K562 (cell line): ENCODE data around the gene TAF8. TPM values are rescaled to one million over a fixed set of nuclear protein-coding genes. Genes with fewer than 3 reads are reported as not detected.
A peak's percentile ranks its signal among the peaks of the same experiment; 100 is the strongest.

Experiments
- ATAC-seq: fragments of 200-7000 bp; cut with Tn5 transposase; 3 replicates; pipeline ENCODE4 v1.9.1; 2020; ENCODE audit warnings: moderate library complexity
- BruUV-seq: library from RNA; stranded (reverse); fragments of 400-500 nt; replicated peaks from 2 replicates; lab custom pipeline; 2021; lab: Mats Ljungman, UMichigan
- CTCF ChIA-PET: fragments of 300-600 bp; formaldehyde crosslinking; extraction: SDS; loops from one replicate; lab custom pipeline; 2021; ENCODE audit warnings: low intra/inter-chr PET ratio; lab: Yijun Ruan, JAX
- POLR2A ChIA-PET: fragments of 300-600, 350-650 bp; sonication (Branson Sonifier 250); formaldehyde crosslinking; extraction: SDS; loops from one replicate; lab custom pipeline; 2021; ENCODE audit warnings: antibody characterized with exemption, inconsistent platforms; lab: Yijun Ruan, JAX
- DNase-seq, 4 experiments: peaks; one replicate each; pipeline versions ENCODE4 v3.0.0 to v3.0.0-alpha.2; 2011 to 2018; ENCODE audit warnings: low spot score in 3 of 4, mixed read lengths in 3 of 4; ENCODE audit errors: extremely low read depth in 1 of 4
- FAIRE-seq: peaks from 2 replicates; lab custom pipeline; 2011; peaks lifted over from hg19 to GRCh38; lab: Jason Lieb, UNC
- H2AFZ ChIP-seq: 2 replicates; pipeline ENCODE4 v1.6.0; 2011; ENCODE audit warnings: low read depth, low read length, control low read depth, inconsistent platforms
- H3K27ac ChIP-seq: fragments of 200-600 bp; 3 replicates; pipeline ENCODE4 v1.8.0; 2011; ENCODE audit warnings: low read depth, mild to moderate bottlenecking, control low read depth, inconsistent platforms, low read length, moderate library complexity, mixed read lengths; ENCODE audit errors: extremely low read depth
- H3K27me3 ChIP-seq, 2 experiments: fragments of 300-600 bp in 1 of 2; 2 replicates in 1 of 2; 3 replicates in 1 of 2; pipeline versions ENCODE4 v1.6.0 to v1.8.0; 2011; ENCODE audit warnings: inconsistent platforms in 2 of 2, low read length in 2 of 2, mild to moderate bottlenecking in 1 of 2, mixed read lengths in 1 of 2, moderate library complexity in 1 of 2; ENCODE audit not compliant: control insufficient read depth in 2 of 2, insufficient read depth in 2 of 2
- H3K36me3 ChIP-seq: fragments of 300-600 bp; 3 replicates; pipeline ENCODE4 v1.8.0; 2011; ENCODE audit warnings: mild to moderate bottlenecking, low read length, inconsistent platforms; ENCODE audit not compliant: control insufficient read depth, insufficient read depth
- H3K4me1 ChIP-seq, 2 experiments: fragments of 200-600 bp in 1 of 2; replicated peaks in 1 of 2; 2 replicates in 1 of 2; 3 replicates in 1 of 2; pipeline versions ENCODE4 v1.5.1 to v1.8.0; 2011; ENCODE audit warnings: inconsistent platforms in 2 of 2, low read length in 2 of 2, mild to moderate bottlenecking in 1 of 2, mixed read lengths in 1 of 2, moderate library complexity in 1 of 2; ENCODE audit not compliant: control insufficient read depth in 2 of 2, insufficient read depth in 2 of 2
- H3K4me2 ChIP-seq: 2 replicates; pipeline ENCODE4 v1.6.1; 2011; ENCODE audit warnings: low read length, control low read depth, inconsistent platforms, mixed read lengths; ENCODE audit not compliant: insufficient read depth
- H3K4me3 ChIP-seq: fragments of 200-600 bp; sonication (generic), shearing (Covaris generic); 2 replicates; pipeline ENCODE4 v1.5.1; 2016; ENCODE audit warnings: control low read depth, inconsistent platforms
- H3K79me2 ChIP-seq: fragments of 200-600 bp; 3 replicates; pipeline ENCODE4 v1.8.0; 2011; ENCODE audit warnings: low read length, inconsistent platforms; ENCODE audit not compliant: control insufficient read depth, insufficient read depth
- H3K9ac ChIP-seq, 2 experiments: 2 replicates each; pipeline versions ENCODE4 v1.6.0 to v1.6.1; 2011; ENCODE audit warnings: low read depth in 2 of 2, low read length in 2 of 2, control low read depth in 1 of 2, inconsistent platforms in 1 of 2, mild to moderate bottlenecking in 1 of 2, mixed read lengths in 1 of 2; ENCODE audit not compliant: insufficient read depth in 1 of 2
- H3K9me1 ChIP-seq: one replicate; pipeline ENCODE4 v1.6.0; 2011; ENCODE audit warnings: inconsistent platforms, mild to moderate bottlenecking, low read length, moderate library complexity; ENCODE audit not compliant: control insufficient read depth, insufficient read depth
- H3K9me3 ChIP-seq: replicated peaks from 2 replicates; pipeline ENCODE4 v1.5.1; 2011; ENCODE audit warnings: low read depth, low read length, inconsistent platforms; ENCODE audit not compliant: control insufficient read depth, insufficient read depth
- H4K20me1 ChIP-seq: replicated peaks from 2 replicates; pipeline ENCODE4 v1.6.1; 2011; ENCODE audit warnings: low read length, inconsistent platforms, mixed read lengths; ENCODE audit not compliant: control insufficient read depth, insufficient read depth
- CREB1 ChIP-seq, 2 experiments: sonication (generic) in 1 of 2; formaldehyde crosslinking in 1 of 2; IDR thresholded peaks; 2 replicates each; pipeline versions ENCODE4 v1.6.1 to v1.8.0; 2012 to 2022; ENCODE audit warnings: inconsistent platforms in 1 of 2, mild to moderate bottlenecking in 1 of 2, missing genetic modification reagents in 1 of 2, moderate library complexity in 1 of 2
- DLX4 ChIP-seq: fragments of 250-450 bp; sonication (Bioruptor Pico); IDR thresholded peaks from 2 replicates; pipeline ENCODE4 v1.6.1; 2021; ENCODE audit warnings: mild to moderate bottlenecking
- GATAD2A ChIP-seq: fragments of 450-650 bp; IDR thresholded peaks from 2 replicates; pipeline ENCODE4 v1.6.1; 2017
- HDAC2 ChIP-seq: fragments of 450-650 bp; IDR thresholded peaks from 2 replicates; pipeline ENCODE4 v1.6.1; 2016; ENCODE audit warnings: mild to moderate bottlenecking
- HDGF ChIP-seq: fragments of 450-650 bp; IDR thresholded peaks from 2 replicates; pipeline ENCODE4 v1.6.1; 2016
- TAF15 ChIP-seq: fragments of 200-400 bp; formaldehyde crosslinking; IDR thresholded peaks from 2 replicates; pipeline ENCODE4 v1.6.1; 2017; ENCODE audit warnings: mild to moderate bottlenecking, low read depth, low read length, moderate library complexity
- ZKSCAN1 ChIP-seq: fragments of 150-350 bp; IDR thresholded peaks from 2 replicates; pipeline ENCODE4 v1.6.1; 2016; ENCODE audit warnings: low read depth, low read length
- ZNF589 ChIP-seq: fragments of 200-800 bp; sonication (Bioruptor generic); IDR thresholded peaks from 2 replicates; pipeline ENCODE4 v1.6.1; 2016; ENCODE audit warnings: low read depth, missing genetic modification characterization, missing compliant biosample characterization
- ZSCAN32 ChIP-seq: fragments of 450-650 bp; formaldehyde crosslinking; IDR thresholded peaks from 2 replicates; pipeline ENCODE4 v1.4.0; 2020; ENCODE audit warnings: mild to moderate bottlenecking, moderate library complexity
- WGBS: fragments of 100-300 bp; shearing (Covaris generic); methylation state at CpG from one replicate; pipeline ENCODE4 v1.1.6; 2016; ENCODE audit warnings: low coverage, mixed read lengths; ENCODE audit not compliant: insufficient coverage; ENCODE audit errors: missing lambda C conversion rate; 5-methylcytosine and 5-hydroxymethylcytosine counted together
- in situ Hi-C: fragments of 300-500 bp; cut with MboI; formaldehyde crosslinking; loops from 4 replicates; pipeline ENCODE4 v1.15.0; 2018; ENCODE audit warnings: inconsistent platforms, mixed read lengths
- intact Hi-C: fragments of 100-400 bp; cut with micrococcal nuclease; formaldehyde crosslinking; loops from 2 replicates; pipeline ENCODE4 v1.14.2; 2022
- polyA plus RNA-seq, 8 experiments: library from polyadenylated mRNA; depleted of rRNA in 4 of 8; stranded (reverse) in 5 of 8; unstranded in 3 of 8; fragments of >200 nt; fragmentation: Nextera tagmentation in 2 of 8; fragmentation: Illumina TruSeq in 1 of 8; extraction: Ambion mirVana in 2 of 8; extraction: Trizol in 1 of 8; gene quantifications; 2 replicates each; pipeline versions ENCODE4 v1.2.1 to v1.2.3, GENCODE V29; 2011 to 2014; ENCODE audit warnings: inconsistent platforms in 1 of 8, missing spikeins in 1 of 8
- total RNA-seq, 7 experiments: library from RNA; depleted of rRNA in 6 of 7; stranded (reverse); fragments of >200 nt in 6 of 7; fragmentation: Illumina TruSeq in 2 of 7; extraction: Trizol in 2 of 7; gene quantifications; 2 replicates each; pipeline versions ENCODE4 v1.2.1 to v1.2.3, GENCODE V29; 2011 to 2021; ENCODE audit warnings: low replicate concordance in 1 of 7
- TF ChIP-seq, protein P1 (sequence below), 2 experiments: fragments of 450-650 bp; IDR thresholded peaks; 2 replicates each; pipeline ENCODE4 v1.6.1; 2018; ENCODE audit warnings: mild to moderate bottlenecking in 2 of 2, low read depth in 1 of 2; ENCODE audit not compliant: partially characterized antibody in 2 of 2
- TF ChIP-seq, protein P2 (sequence below): fragments of 250-450 bp; sonication (Bioruptor Pico); IDR thresholded peaks from 2 replicates; pipeline ENCODE4 v1.4.0; 2020
- TF ChIP-seq, protein P3 (sequence below): sonication (generic); formaldehyde crosslinking; IDR thresholded peaks from 2 replicates; pipeline ENCODE4 v1.9.0; 2022; ENCODE audit warnings: mild to moderate bottlenecking, missing genetic modification reagents

The TAF8 gene
- total and polyA plus RNA-seq, 9 of the 15 experiments (the other 6 are each of a cell fraction or from before 2014, with no cell fraction given), result 29.4 to 84.0 (median 52.6) TPM

GRCh38 chr6:42101186-42101657 is 50.9 kb downstream of the TAF8 start:
- H3K4me2 ChIP-seq, result 0 out of 2 replicates have a peak overlapping the region, but pooled peaks have one; percentile 16
- no peaks in the 10 kb centered on the region for H3K9me1 ChIP-seq
- H3K27me3 ChIP-seq, result no peaks in the 10 kb centered on the region
- WGBS, result 57% methylated on average over 8 of the region's 8 CpGs
- H3K4me1 ChIP-seq, result peaks cover 50 to 56% of the 10 kb centered on the region in 2 experiments
- H3K4me3 ChIP-seq, result no peak overlapping the region
- H4K20me1 ChIP-seq, result no peaks in the 10 kb centered on the region
- ChIA-PET CTCF (no interaction called here), POLR2A (interaction anchor here (0.5 to 1.5 kb wide), 10 partner anchors 8 to 385 kb away, joined by 3 read pairs; no protein-coding TSS in a partner anchor)
- intact Hi-C loops (loop anchor here (10.0 kb wide), 1 partner anchor 114 kb away; the partner anchor contains the start of gene MRPS10), in situ Hi-C loops (no loop called here)
- DNase-seq, result peak in 2 of 4 experiments; percentile 37 to 61
- peak overlapping the region; percentile 69 for H3K27ac ChIP-seq
- peak; percentile 58 for FAIRE-seq
- ATAC-seq, result no peak
- H3K79me2 ChIP-seq, result no peaks in the 10 kb centered on the region
- H3K9me3 ChIP-seq, result no peaks in the 10 kb centered on the region
- no TSS peak for BruUV-seq
- H3K36me3 ChIP-seq, result no peaks in the 10 kb centered on the region
- no peak overlapping the region for H3K9ac ChIP-seq
- H2AFZ ChIP-seq, result peak overlapping the region; percentile 63
- TF ChIP-seq, protein P1, sequence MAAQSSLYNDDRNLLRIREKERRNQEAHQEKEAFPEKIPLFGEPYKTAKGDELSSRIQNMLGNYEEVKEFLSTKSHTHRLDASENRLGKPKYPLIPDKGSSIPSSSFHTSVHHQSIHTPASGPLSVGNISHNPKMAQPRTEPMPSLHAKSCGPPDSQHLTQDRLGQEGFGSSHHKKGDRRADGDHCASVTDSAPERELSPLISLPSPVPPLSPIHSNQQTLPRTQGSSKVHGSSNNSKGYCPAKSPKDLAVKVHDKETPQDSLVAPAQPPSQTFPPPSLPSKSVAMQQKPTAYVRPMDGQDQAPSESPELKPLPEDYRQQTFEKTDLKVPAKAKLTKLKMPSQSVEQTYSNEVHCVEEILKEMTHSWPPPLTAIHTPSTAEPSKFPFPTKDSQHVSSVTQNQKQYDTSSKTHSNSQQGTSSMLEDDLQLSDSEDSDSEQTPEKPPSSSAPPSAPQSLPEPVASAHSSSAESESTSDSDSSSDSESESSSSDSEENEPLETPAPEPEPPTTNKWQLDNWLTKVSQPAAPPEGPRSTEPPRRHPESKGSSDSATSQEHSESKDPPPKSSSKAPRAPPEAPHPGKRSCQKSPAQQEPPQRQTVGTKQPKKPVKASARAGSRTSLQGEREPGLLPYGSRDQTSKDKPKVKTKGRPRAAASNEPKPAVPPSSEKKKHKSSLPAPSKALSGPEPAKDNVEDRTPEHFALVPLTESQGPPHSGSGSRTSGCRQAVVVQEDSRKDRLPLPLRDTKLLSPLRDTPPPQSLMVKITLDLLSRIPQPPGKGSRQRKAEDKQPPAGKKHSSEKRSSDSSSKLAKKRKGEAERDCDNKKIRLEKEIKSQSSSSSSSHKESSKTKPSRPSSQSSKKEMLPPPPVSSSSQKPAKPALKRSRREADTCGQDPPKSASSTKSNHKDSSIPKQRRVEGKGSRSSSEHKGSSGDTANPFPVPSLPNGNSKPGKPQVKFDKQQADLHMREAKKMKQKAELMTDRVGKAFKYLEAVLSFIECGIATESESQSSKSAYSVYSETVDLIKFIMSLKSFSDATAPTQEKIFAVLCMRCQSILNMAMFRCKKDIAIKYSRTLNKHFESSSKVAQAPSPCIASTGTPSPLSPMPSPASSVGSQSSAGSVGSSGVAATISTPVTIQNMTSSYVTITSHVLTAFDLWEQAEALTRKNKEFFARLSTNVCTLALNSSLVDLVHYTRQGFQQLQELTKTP (IDR thresholded peaks at IDR 0.05; ENCODE audit: low read depth in 1 of 2, partially characterized antibody in 2 of 2), result peak in 1 of 2 experiments; percentile 57
- TF ChIP-seq TAF15, result no peak
- TF ChIP-seq HDAC2, result 0 out of 2 replicates have a peak, but pooled peaks have one; percentile 11
- no peak for TF ChIP-seq ZNF589 (CRISPR knock-in tag)
- TF ChIP-seq GATAD2A, result 0 out of 2 replicates have a peak, but pooled peaks have one; percentile 38
- TF ChIP-seq ZSCAN32 (CRISPR knock-in tag), result no peak
- TF ChIP-seq HDGF, result peak; percentile 81
- no peak for TF ChIP-seq CREB1 (IDR thresholded peaks at IDR 0.05)
- TF ChIP-seq CREB1 (CRISPR knock-in tag; IDR thresholded peaks at IDR 0.05), result no peak
- TF ChIP-seq, protein P2, sequence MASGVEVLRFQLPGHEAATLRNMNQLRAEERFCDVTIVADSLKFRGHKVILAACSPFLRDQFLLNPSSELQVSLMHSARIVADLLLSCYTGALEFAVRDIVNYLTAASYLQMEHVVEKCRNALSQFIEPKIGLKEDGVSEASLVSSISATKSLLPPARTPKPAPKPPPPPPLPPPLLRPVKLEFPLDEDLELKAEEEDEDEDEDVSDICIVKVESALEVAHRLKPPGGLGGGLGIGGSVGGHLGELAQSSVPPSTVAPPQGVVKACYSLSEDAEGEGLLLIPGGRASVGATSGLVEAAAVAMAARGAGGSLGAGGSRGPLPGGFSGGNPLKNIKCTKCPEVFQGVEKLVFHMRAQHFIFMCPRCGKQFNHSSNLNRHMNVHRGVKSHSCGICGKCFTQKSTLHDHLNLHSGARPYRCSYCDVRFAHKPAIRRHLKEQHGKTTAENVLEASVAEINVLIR (CRISPR knock-in tag), result no peak
- TF ChIP-seq ZKSCAN1, result peak; percentile 80; the same call in 1 of the 2 replicates
- TF ChIP-seq DLX4 (CRISPR knock-in tag), result no peak
- TF ChIP-seq, protein P3, sequence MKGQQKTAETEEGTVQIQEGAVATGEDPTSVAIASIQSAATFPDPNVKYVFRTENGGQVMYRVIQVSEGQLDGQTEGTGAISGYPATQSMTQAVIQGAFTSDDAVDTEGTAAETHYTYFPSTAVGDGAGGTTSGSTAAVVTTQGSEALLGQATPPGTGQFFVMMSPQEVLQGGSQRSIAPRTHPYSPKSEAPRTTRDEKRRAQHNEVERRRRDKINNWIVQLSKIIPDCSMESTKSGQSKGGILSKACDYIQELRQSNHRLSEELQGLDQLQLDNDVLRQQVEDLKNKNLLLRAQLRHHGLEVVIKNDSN (CRISPR knock-in tag), result peak; percentile 15; the same call in 1 of the 2 replicates
